GM12878 (cell line): ENCODE measurements around the gene EPS8.

Source experiments
- CTCF ChIP-seq, 3 experiments: IDR thresholded peaks in 2 of 3; conservative IDR thresholded peaks in 1 of 3; 2 replicates each; pipeline ENCODE4 v1.5.1; 2011; ENCODE audit warnings: low read depth in 3 of 3, low read length in 3 of 3, mild to moderate bottlenecking in 3 of 3, control low read depth in 2 of 3, moderate library complexity in 2 of 3, inconsistent platforms in 1 of 3, mixed read lengths in 1 of 3; ENCODE audit not compliant: control insufficient read depth in 2 of 3, insufficient read depth in 1 of 3; ENCODE audit errors: extremely low read depth in 1 of 3
- NBN ChIP-seq: fragments of 450-650 bp; IDR thresholded peaks from 2 replicates; pipeline ENCODE4 v1.6.1; 2016
- NRF1 ChIP-seq: conservative IDR thresholded peaks from 2 replicates; pipeline ENCODE4 v1.6.1; 2011; ENCODE audit warnings: mild to moderate bottlenecking, low read depth, low read length, improper control_type of control experiment
- POLR2A ChIP-seq: IDR thresholded peaks from 2 replicates; pipeline ENCODE4 v1.6.1; 2011; ENCODE audit warnings: low read depth, mild to moderate bottlenecking, low read length
- SIX5 ChIP-seq: IDR thresholded peaks from 2 replicates; pipeline ENCODE4 v1.6.1; 2011; ENCODE audit warnings: mild to moderate bottlenecking, low read depth, low read length, moderate library complexity; ENCODE audit not compliant: severe bottlenecking
- SUZ12 ChIP-seq: fragments of 200-600 bp; sonication (generic); IDR thresholded peaks from one replicate; pipeline ENCODE4 v1.6.1; 2018; ENCODE audit warnings: antibody characterized with exemption, mild to moderate bottlenecking; ENCODE audit not compliant: unreplicated experiment
- TAF1 ChIP-seq: IDR thresholded peaks from 2 replicates; pipeline ENCODE4 v1.6.1; 2011; ENCODE audit warnings: mild to moderate bottlenecking, low read depth, low read length, borderline replicate concordance
- TCF7 ChIP-seq: IDR thresholded peaks from 2 replicates; pipeline ENCODE4 v1.6.1; 2014; ENCODE audit warnings: antibody characterized with exemption, borderline replicate concordance

GRCh38 chr12:15788233-15789219, 662 bp downstream of the EPS8 start:
- TF ChIP-seq POLR2A (no peak), NRF1 (no peak), TAF1 (no peak), CTCF (IDR thresholded peaks at IDR 0.05 in 2 of 3, conservative IDR thresholded peaks at IDR 0.05 in 1 of 3; ENCODE audit: control insufficient read depth in 2 of 3, extremely low read depth in 1 of 3, insufficient read depth in 1 of 3, low read depth in 3 of 3, low read length in 3 of 3) (no peak), SUZ12 (no peak), NBN (peak; percentile 35), TCF7 (no peak), SIX5 (no peak)
